Measurements from ENCODE around the gene NXF1.
"Not testable (repeated sequence)": the region's sequence is repeated elsewhere in the genome, so short reads cannot be mapped to it uniquely, and the experiment has no call there.

The NXF1 gene

DNA sequence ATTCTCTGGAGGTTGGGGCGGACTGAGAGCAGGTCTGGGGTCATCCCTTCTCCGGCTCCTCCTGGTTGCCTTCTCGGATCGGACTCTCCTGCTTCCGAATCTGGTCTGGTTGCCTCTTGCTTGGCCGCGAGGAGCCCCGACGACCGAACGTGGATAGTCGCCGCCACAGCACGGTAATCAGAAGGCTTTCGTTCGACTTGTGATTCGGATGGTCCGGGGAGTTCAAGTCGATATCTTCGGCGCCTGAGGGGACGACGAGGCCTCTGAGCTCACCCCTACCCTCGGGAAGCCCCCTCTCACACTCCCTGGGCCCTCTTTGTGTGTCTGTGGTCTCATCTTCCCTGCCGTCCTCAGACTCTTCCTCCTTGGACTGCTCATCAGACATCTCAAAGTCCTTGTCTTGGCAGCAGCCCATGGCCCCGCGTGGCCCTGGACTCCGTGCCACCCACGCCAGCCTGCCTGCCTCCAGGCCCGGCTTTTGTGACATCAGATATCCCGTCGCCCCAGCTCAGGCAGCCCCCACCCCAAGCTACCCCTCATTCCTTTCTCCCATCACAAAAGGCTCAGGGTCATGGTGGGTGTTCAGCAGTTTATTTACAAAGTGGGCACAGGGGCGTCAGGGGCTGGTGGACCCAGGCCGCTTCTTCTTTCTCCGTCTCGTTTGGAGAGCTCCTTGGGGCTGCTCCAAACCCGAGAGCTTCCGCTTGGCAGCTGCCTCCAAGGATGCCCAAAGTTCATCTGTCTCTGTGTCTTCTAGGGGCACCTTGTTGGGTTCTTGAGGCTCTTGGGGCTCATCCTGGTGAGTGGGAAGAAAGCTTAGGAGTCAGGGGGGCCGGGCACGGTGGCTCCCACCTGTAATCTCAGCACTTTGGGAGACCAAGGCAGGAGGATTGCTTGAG is 27.3 kb upstream of the NXF1 start, which contains the start of gene TEX54:
TEX54 (minus strand) TSS at position 506 of the 899 bp plus-strand sequence.
- DNase-seq (ENCODE audit: low read depth), result no peak

DNA sequence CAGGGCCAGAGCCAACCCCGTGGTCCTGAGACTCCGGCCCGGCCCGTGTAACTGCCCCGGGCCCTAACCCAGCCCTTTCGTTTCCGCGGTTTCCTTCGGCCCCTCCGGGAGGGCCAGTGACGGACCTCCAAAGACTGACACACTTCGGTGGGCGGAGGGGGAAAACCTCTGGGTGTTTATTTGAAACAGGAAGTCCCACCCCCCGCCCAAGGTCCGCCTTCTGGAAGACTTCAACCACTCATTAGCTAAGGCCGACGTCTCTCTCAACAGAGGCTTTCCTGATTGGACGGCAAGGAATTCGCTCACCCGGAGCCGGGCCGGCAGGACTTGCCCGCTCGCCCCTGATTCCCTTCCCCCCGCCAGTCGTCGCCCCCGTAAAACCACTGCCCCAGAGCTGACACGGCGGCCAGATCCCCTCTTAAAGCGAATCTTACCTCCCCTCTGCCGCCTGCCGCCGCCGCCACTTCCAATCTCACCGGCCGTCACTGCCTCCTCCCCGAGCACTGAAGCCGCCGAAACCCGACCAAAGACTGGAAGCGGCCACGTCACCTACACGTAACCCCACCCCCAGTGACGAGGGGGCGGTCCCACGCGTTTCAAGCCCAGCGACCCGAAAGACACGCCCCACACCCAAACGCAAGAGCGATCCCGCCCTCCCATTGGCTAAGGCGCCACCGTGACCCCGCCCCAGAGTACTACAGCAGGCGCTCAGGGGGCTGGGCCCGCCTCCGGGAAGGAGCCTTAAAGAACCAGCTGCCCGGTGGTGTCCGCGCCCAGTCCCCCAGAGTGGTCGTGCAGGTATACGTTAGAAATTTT is 26.5 kb upstream of the NXF1 start, which contains the start of gene STX5:
STX5 (minus strand) TSS at position 532 of the 816 bp plus-strand sequence. CDS start 808 bp downstream, outside the sequence.
- peak; percentile 98 for DNase-seq (ENCODE audit: low read depth)

DNA sequence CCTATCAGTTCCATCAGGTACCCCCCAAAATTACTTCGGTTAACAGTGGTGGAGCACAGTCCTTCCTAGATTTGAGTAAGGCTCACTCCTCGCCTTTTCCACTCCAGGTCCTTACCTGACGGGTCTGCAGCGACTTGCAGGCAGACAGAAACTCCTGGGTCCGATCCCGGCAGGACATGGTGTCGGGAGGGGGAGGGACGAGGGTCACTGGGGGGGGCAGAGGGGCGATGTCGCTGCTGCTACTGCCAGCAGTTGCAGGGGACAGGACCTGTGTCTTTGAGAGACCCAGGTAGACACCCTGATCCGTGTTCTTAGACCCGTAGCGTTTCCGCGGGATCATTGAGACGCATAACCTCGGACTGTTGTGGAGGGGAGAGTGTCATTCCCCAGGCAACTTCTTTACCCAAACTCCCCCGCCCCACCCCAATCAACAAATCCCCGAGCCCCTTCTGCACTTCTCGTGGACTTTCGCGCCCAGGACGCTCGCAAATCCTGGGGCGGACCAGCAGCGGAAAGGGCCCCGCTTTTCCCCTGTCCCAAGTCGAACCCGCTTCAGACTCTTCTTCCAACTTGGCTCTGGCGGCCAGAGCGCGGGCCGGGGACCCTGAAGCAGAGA is 25.8 kb upstream of the NXF1 start:
- DNase-seq (ENCODE audit: low read depth), result no peak

DNA sequence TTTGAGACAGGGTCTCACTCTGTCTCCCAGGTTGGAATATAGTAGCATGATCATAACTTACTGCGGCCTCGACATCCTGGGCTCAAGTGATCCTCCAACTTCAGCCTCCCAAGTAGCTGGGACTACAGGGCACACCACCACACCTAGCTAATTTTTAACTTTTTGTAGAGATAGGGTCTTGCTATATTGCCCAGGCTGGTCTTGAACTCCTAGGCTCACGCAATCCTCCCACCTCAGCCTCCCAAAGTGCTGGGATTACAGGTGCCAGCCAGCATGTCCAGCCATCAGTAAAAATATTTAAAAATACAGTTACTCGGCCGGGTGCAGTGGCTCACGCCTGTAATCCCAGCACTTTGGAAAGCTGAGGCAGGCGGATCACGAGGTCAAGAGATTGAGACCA is 22.9 kb upstream of the NXF1 start:
- DNase-seq (ENCODE audit: low read depth), result not testable (repeated sequence)

DNA sequence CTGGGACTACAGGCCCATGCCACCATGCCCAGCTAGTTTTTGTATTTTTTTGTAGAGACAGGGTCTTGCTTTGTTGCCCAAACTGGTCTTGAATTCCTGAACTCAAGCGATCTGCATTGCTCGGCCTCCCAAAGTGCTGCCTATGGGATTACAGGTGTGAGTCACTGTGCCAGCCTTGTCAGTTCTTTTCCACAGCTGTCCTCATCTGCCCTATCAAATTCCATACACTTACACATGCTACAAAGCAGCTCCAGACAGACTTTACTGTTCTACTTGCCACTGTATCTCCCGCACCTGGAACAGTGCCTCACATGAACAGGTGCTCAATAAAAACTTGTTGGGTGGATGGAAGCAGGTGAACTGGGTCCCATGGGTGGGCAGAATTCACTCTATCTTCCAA is 18.4 kb upstream of the NXF1 start:
- no peak for DNase-seq (ENCODE audit: low read depth)

DNA sequence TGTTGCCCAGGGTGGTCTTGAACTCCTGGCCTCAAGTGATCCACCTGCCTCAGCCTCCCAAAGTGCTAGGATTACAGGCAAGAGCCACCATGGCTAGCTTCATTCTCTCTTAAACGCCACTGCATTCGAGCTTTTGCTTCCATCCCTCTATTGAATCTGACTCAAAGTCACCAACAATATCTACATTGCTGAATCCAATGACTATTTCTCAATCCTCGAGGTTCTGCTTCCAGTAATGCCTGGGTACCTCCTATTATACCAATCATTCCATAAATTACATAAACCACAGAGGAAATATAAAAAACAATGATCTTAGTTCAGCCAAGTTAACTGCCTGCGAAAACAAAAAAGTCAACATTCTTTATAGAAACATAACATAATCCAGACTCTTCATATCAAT is 11.9 kb upstream of the NXF1 start:
- DNase-seq (ENCODE audit: low read depth), result no peak

DNA sequence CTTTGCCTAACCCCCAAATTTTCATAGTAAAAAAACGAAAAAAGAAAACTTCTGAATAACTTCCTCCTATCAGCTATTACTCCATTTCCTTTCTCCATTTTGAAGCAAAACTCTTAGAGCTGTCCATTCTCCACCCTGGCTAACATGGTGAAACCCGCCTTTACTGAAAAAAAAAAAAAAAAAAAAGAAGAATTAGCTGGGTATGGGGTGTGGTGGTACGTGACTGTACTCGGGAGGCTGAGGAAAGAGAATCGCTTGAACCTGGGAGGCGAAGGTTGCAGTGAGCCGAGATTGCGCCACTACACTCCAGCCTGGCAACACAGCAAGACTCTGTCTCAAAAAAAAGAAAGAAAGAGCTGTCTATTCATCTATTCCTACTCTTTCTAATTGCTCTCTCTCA is 11.3 kb upstream of the NXF1 start:
- no peak for DNase-seq (ENCODE audit: low read depth)

DNA sequence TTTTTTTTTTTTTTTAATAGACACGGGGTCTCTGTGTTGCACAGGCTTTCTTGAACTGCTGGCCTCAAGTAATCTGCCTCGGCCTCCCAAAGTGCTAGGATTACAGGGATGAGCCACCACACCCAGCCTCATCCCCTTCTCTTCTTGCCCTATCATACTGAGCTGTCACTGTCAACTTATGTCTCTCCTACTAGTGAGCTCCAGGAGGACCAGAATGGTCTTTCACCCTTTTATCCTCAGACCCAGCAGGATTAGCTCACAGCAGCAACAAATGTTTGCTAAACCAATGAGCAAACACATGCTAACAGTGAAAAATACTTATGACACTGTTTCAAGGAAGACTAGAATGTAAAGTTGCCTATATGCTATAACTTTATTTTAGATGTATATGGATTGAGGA is 6.4 kb upstream of the NXF1 start:
- no peak for DNase-seq (ENCODE audit: low read depth)

DNA sequence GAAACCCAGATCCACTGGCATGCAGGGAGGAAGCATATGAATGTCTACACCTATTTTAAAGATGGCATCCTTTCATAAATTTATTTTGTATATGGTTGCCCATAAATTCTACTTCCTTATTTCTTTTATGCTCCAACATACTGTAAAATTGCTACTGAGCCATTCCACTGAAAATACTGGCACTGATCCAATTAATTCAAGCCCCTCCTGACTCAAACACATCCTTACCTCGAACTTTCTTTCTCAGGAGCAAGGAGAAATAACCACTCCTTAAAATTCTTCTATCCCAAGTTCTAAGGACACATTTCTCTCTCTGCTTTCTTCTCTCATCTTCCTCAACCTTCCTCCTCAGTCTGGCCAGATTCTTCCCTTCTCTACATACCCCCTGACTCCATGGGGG is 5.5 kb upstream of the NXF1 start:
- no peak for DNase-seq (ENCODE audit: low read depth)

DNA sequence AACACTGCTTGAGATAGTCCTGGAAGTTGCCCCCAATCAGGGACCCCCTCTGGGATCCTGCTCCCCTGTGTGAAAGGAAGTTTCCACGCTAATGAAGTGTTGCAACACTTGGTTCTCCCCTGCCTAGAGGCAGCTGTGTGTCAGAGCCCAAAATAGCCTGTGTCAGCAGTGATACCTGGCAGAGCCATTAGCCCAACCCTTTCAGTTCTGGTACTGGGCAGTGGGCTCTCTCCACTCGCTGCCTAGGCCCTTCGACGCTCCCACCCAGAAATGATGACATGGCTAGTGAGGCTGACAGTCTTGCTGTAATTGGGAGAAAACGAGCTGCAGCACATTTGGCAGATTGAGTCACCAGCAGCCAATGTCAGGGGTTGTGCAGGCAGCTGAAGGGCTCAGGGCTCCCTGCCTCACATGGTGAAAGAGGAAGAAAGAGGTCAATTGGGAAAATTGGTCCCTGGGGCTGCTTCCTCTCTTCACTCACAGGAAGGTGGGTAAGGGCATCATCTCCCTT is 1.4 kb upstream of the NXF1 start:
- DNase-seq (ENCODE audit: low read depth), result peak; percentile 36

DNA sequence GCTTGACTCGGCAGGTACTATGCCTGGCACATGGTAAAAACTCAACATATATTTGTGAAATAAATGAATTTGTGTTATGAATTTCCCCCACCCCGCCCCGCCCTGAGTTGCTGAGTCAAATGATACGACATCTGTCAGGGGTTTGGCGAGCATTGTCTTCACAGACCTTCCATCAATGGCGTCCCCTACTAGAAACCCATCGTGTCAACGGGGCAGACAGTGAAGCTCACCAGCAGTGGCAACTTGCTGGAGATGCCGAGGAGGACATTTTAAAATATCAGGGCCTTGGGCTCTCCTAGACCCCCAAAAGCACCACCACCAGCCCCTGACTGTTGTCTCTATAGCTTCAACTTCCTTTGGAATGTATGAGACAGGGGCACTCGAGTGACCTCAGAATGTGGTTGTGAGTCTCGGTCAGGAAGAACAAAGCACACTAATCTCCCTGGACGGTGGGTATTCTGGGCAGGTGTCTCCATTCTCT is 761 bp upstream of the NXF1 start:
- DNase-seq (ENCODE audit: low read depth), result no peak

DNA sequence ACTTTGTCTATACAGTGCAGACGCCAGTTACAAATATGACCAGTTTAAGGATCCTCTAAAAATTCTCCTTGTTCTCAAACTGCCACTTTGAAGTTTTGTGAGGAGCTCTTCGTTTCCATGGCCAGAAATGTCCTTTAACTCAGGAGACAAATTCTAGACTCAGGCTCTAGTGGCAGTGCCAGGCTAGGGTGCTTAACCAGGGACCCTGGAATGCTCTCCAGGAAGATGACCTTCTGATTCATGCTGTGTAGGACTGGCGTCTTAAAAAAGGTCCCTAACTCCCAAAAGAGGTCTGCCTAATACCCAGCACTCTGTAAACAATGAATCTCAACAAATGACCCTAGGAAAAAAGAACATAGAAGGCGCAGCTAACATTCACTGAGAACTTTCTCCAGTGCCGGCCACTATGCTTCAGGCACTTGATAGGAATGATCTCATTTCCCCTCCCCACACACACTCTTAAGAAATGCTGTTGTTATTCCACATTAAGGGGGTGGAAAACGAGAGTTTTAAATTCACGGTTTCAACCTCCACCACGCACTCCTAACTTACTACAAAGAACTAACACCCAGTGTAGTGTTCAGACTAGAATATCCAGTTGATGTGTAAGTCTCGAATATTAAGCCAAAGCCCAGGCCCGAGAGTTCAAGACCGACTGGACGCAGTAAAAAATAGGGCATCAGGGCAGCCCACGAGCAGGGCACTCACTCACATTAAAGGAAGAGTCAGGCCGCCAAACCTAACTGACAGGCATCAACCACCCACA is 747 bp downstream of the NXF1 start:
- DNase-seq (ENCODE audit: low read depth), result peak; percentile 63

DNA sequence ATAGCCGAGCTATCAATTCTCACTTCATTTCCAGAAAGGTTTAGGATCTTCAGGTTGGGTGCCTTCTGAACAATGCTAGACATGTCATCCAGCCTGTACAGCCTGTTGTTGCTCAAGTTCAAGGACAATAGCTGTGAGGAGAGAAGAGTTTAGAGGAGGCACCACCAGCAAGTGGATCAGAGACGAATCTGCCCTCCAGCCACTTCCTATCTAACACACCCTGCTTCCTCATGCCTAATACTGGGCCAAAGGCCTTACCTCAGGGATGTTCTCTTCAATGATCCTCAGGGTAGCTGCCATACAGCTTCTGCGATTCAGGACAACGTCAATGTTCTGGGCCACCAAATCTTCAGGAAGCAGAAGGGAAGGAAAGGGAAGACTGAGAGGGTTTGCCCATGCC is 4.2 kb downstream of the NXF1 start:
- no peak for DNase-seq (ENCODE audit: low read depth)

DNA sequence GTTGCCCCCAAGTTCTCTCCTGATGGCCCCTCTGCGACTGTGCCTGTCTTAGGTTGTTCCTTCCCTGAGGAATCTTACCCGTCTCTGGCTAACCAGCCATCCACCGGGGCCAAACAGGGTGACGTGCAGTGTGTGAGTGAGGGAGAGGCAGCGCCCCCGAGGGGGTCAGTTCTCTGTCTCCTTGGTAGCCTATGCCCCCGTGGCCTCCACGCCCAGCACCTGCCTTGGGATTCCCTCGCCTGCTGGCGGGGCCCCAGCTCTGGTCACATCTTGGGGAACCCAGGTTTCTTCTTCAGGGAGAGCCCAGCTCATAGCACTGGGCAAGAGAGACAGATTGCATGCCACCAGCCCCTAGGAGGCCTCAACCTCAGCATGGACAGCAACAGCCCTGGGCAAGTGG is 5.8 kb downstream of the NXF1 start:
- DNase-seq (ENCODE audit: low read depth), result no peak

DNA sequence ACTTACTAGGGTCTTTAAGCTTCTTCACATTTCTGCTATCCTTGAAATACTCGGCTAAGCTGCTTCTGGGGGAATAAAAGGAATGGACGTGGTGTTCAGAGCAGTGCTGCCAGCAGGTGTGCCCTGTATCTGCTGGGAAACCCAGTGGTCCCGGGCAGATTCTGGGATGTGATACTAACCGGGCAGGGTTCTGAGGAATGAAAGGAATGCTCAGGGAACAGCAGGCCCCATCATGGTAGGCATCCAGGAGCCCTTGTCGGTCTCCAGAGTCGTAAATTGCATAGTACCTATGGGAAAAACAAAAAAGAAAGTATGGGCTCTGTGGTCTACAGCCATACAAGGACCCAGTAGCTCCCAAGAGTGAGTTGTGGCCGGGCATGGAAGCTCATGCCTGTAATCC is 9.0 kb downstream of the NXF1 start:
- no peak for DNase-seq (ENCODE audit: low read depth)

DNA sequence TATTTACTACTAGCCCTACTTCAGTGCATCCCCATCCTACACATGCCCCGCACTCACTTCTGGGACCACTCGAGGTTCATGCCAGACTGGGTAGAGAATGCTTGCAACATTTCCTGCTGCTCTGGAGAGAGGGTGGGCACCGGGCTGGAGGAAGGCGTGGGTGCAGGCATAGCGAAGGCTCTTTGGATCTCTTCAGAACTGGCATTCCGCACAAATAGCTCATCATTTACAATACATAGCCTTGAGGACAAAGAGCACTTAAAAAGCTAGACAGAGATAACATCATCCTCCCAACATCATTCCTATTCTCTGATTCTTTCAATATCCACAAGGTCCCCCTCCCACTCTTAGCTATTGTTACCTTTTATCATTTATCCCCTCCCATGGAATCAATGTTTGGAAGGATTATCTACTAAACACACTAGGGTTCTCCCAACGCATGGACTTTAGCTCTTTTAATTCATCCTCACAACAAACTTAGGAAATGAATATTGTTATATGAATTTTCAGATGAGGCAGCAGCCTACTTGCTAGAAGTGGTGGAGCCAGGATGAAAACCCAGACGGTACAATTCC is 11.0 kb downstream of the NXF1 start:
- DNase-seq (ENCODE audit: low read depth), result no peak

DNA sequence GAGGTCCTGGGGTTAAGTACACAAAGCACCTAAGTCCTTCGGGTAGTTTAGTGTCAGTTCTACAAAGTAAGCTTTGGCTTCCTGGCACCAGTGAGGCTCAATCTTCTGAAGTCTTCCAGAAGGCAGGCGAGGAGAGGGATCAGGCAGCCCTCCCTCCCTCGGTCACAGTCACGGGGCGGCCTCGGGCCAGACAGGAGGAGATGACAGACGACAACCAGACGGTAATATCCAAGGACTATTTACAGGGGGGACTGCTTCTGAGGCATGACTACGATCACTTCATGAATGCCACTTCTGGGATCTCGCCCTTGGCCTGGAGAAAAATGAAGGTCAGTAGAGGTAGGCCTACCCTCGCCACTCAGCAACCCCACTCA is 13.1 kb downstream of the NXF1 start:
- no peak for DNase-seq (ENCODE audit: low read depth)

DNA sequence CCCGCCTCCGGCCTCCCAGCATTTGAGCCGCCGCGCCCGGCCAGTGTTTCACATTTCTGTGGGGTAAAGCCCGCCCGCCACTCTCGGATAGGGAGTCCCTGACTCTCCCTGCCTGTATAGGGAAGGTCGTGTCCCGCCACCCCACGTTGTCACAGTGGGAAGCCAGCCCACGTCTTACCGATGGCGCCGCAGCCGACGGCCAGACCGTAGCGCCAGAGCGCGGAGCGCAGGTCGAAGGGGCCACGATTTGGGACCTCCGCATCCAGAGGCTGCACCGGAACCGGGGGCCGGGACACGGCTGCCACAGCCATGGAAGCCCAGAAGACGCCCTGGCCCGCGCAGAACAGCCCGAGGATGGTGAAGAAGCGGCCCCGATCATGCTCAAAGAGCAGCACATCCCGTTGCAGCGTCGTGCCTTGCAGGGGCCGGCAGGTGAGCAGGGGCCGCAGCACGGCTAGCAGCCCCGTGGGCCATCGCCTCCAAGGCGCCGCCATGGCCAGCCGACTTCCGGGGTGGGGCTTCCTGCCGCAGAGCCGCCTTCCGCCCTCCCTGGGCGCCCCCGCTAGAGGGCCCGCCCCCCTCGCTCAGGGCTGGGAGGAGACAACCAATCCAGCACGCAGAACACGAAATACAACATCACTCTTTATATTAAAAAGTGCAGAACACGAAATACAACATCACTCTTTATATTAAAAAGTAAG is 13.6 kb downstream of the NXF1 start, which contains the start of gene TMEM223:
TMEM223 (minus strand) TSS at position 506 of the 701 bp plus-strand sequence; CDS start at position 494, 12 bp downstream.
- peak; percentile 67 for DNase-seq (ENCODE audit: low read depth)

DNA sequence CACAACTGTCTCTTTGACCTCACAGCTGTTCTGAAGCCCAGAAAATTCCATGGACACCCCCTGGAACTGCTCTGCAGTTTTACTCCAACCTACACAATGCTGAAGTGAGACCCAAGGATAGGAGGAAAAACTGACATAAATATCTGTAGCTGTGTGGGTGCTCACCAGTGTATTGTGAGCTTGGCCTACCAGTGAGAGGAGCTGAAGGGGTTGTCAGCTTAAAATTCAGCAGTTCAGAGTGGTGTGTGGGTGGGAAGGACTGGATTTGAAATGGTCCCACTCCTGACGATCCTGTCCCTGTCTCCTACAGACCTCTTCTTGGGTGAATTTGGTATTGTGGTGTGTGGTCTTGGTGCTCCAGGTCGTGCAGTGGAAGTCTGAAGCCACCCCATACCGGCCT is 15.7 kb downstream of the NXF1 start:
- no peak for DNase-seq (ENCODE audit: low read depth)

DNA sequence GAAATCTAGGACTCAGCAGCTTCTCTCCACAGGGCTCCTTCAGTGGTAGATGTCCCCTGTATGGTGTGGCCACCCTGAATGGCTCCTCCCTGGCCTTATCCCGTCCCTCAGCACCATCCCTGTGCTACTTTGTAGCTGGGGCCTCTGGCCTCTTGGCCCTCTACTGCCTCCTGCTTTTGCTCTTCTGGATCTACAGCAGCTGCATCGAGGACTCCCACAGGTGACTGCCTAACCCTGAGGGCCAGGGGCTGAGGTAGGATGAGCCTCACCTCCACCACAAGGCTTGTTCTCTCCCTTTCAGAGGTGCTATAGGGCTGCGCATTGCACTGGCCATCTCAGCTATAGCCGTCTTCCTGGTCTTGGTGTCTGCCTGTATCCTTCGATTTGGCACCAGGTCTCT is 16.2 kb downstream of the NXF1 start:
- DNase-seq (ENCODE audit: low read depth), result no peak

Data from amniotic epithelial cell (primary cell).